ENCODE results near the gene MLX.

GRCh38 chr17:42522798-42523278 is 44.1 kb upstream of the MLX start:
- TF ChIP-seq CTCF (IDR thresholded peaks at IDR 0.05 in 8 of 11, conservative IDR thresholded peaks at IDR 0.05 in 3 of 11) (no peak), POLR2A (IDR thresholded peaks at IDR 0.05) (no peak), POLR2AphosphoS5 (IDR thresholded peaks at IDR 0.05) (no peak)
